Measurements from ENCODE around the gene IL11. TPM values are rescaled to one million over a fixed set of nuclear protein-coding genes. Genes with fewer than 3 reads are reported as not detected.

IL11 gene
- total RNA-seq, 1 donor from 2014 or later, result 183 TPM

GRCh38 chr19:55321466-55322137, 48.7 kb downstream of the IL11 start:
- no peaks in the 10 kb centered on the region for H3K9me3 ChIP-seq (ENCODE audit: insufficient read depth, low read depth, low read length)
- no peaks in the 10 kb centered on the region for H3K36me3 ChIP-seq (ENCODE audit: insufficient read depth, low read length)
- H3K27me3 ChIP-seq (ENCODE audit: insufficient read depth, low read length), result no peaks in the 10 kb centered on the region
- H3K4me3 ChIP-seq (ENCODE audit: insufficient read depth, low read depth, low read length), result no peak overlapping the region
- H3K4me1 ChIP-seq (ENCODE audit: insufficient read depth, low read length), result no peaks in the 10 kb centered on the region
- Mint-ChIP-seq H3K4me1 (ENCODE audit: low read depth, unreplicated experiment) (peaks cover 1% of the 10 kb centered on the region), H3K9me3 (ENCODE audit: unreplicated experiment) (no peaks in the 10 kb centered on the region), H3K27ac (ENCODE audit: unreplicated experiment) (peak overlapping the region; percentile 62), H3K27me3 (ENCODE audit: low read depth, unreplicated experiment) (peaks cover 22% of the 10 kb centered on the region), H3K4me3 (ENCODE audit: unreplicated experiment) (no peak overlapping the region), H3K36me3 (ENCODE audit: low read depth, unreplicated experiment) (no peaks in the 10 kb centered on the region)
- no peaks in the 10 kb centered on the region for H3K79me2 ChIP-seq (ENCODE audit: insufficient read depth, low read length)
- H2AFZ ChIP-seq (ENCODE audit: low read depth, low read length), result no peak overlapping the region
- H4K20me1 ChIP-seq (ENCODE audit: insufficient read depth, low read length), result no peaks in the 10 kb centered on the region
- H3K27ac ChIP-seq (ENCODE audit: low read depth, low read length), result no peak overlapping the region
- FAIRE-seq (no peak), DNase-seq (ENCODE audit: low read depth) (no peak)
- H3K9ac ChIP-seq (ENCODE audit: low read length), result no peak overlapping the region
- no peak overlapping the region for H3K4me2 ChIP-seq (ENCODE audit: low read length)
- TF ChIP-seq EZH2 (IDR thresholded peaks at IDR 0.05; ENCODE audit: insufficient read depth, low read length), result no peak
- no peak for TF ChIP-seq CTCF (IDR thresholded peaks at IDR 0.05; ENCODE audit: insufficient read depth, low read depth, low read length)

GRCh38 chr19:55320844-55321419, 49.3 kb downstream of the IL11 start:
- Histone ChIP-seq H4K20me1 (ENCODE audit: insufficient read depth, low read length) (no peaks in the 10 kb centered on the region), H2AFZ (ENCODE audit: low read depth, low read length) (no peak overlapping the region), H3K36me3 (ENCODE audit: insufficient read depth, low read length) (no peaks in the 10 kb centered on the region), H3K27ac (ENCODE audit: low read depth, low read length) (no peak overlapping the region), H3K4me2 (ENCODE audit: low read length) (no peak overlapping the region), H3K27me3 (ENCODE audit: insufficient read depth, low read length) (no peaks in the 10 kb centered on the region), H3K79me2 (ENCODE audit: insufficient read depth, low read length) (no peaks in the 10 kb centered on the region), H3K4me1 (ENCODE audit: insufficient read depth, low read length) (no peaks in the 10 kb centered on the region), H3K4me3 (ENCODE audit: insufficient read depth, low read depth, low read length) (no peak overlapping the region), H3K9me3 (ENCODE audit: insufficient read depth, low read depth, low read length) (no peaks in the 10 kb centered on the region), H3K9ac (ENCODE audit: low read length) (no peak overlapping the region)
- H3K27me3 Mint-ChIP-seq (ENCODE audit: low read depth, unreplicated experiment), result peaks cover 22% of the 10 kb centered on the region
- DNase-seq (ENCODE audit: low read depth), result no peak
- peaks cover 1% of the 10 kb centered on the region for H3K4me1 Mint-ChIP-seq (ENCODE audit: low read depth, unreplicated experiment)
- TF ChIP-seq CTCF (IDR thresholded peaks at IDR 0.05; ENCODE audit: insufficient read depth, low read depth, low read length) (no peak), EZH2 (IDR thresholded peaks at IDR 0.05; ENCODE audit: insufficient read depth, low read length) (no peak)
- H3K4me3 Mint-ChIP-seq (ENCODE audit: unreplicated experiment), result no peak overlapping the region
- H3K27ac Mint-ChIP-seq (ENCODE audit: unreplicated experiment), result no peak overlapping the region
- no peaks in the 10 kb centered on the region for H3K9me3 Mint-ChIP-seq (ENCODE audit: unreplicated experiment)
- H3K36me3 Mint-ChIP-seq (ENCODE audit: low read depth, unreplicated experiment), result no peaks in the 10 kb centered on the region
- FAIRE-seq, result no peak

GRCh38 chr19:55319785-55320184, 50.5 kb downstream of the IL11 start:
- Mint-ChIP-seq H3K27me3 (ENCODE audit: low read depth, unreplicated experiment) (peaks cover 22% of the 10 kb centered on the region), H3K36me3 (ENCODE audit: low read depth, unreplicated experiment) (no peaks in the 10 kb centered on the region), H3K4me1 (ENCODE audit: low read depth, unreplicated experiment) (peaks cover 1% of the 10 kb centered on the region), H3K27ac (ENCODE audit: unreplicated experiment) (no peak overlapping the region), H3K9me3 (ENCODE audit: unreplicated experiment) (no peaks in the 10 kb centered on the region), H3K4me3 (ENCODE audit: unreplicated experiment) (peak overlapping the region; percentile 34)
- Histone ChIP-seq H3K4me2 (ENCODE audit: low read length) (peak overlapping the region; percentile 69), H4K20me1 (ENCODE audit: insufficient read depth, low read length) (no peaks in the 10 kb centered on the region), H3K9me3 (ENCODE audit: insufficient read depth, low read depth, low read length) (no peaks in the 10 kb centered on the region), H3K4me3 (ENCODE audit: insufficient read depth, low read depth, low read length) (no peak overlapping the region), H3K36me3 (ENCODE audit: insufficient read depth, low read length) (no peaks in the 10 kb centered on the region), H3K79me2 (ENCODE audit: insufficient read depth, low read length) (no peaks in the 10 kb centered on the region), H3K4me1 (ENCODE audit: insufficient read depth, low read length) (no peaks in the 10 kb centered on the region), H3K27me3 (ENCODE audit: insufficient read depth, low read length) (no peaks in the 10 kb centered on the region), H2AFZ (ENCODE audit: low read depth, low read length) (peak overlapping the region; percentile 87), H3K27ac (ENCODE audit: low read depth, low read length) (no peak overlapping the region), H3K9ac (ENCODE audit: low read length) (no peak overlapping the region)
- DNase-seq (ENCODE audit: low read depth) (no peak), FAIRE-seq (no peak)
- TF ChIP-seq EZH2 (IDR thresholded peaks at IDR 0.05; ENCODE audit: insufficient read depth, low read length) (no peak), CTCF (IDR thresholded peaks at IDR 0.05; ENCODE audit: insufficient read depth, low read depth, low read length) (no peak)
